OCI-LY7 (cell line): ENCODE measurements around the gene VPS13D. TPM values are rescaled to one million over a fixed set of nuclear protein-coding genes. Genes with fewer than 3 reads are reported as not detected.

ENCODE experiments used
- BruUV-seq: library from RNA; stranded (reverse); fragments of 400-500 nt; replicated peaks from 2 replicates; lab custom pipeline; 2021; lab: Mats Ljungman, UMichigan
- CTCF ChIA-PET: fragments of 300-600 bp; sonication (Branson Sonifier 250); formaldehyde crosslinking; loops from one replicate; lab custom pipeline; 2022; ENCODE audit warnings: antibody characterized with exemption; ENCODE audit not compliant: unreplicated experiment; lab: Charles Lee
- POLR2A ChIA-PET: fragments of 300-600 bp; sonication (Branson Sonifier 250); formaldehyde crosslinking; loops from one replicate; lab custom pipeline; 2022; ENCODE audit warnings: antibody characterized with exemption; lab: Charles Lee
- DNase-seq: peaks from one replicate; pipeline ENCODE4 v3.0.0-alpha.2; 2015; ENCODE audit warnings: low spot score
- H2AFZ ChIP-seq: fragments of 200-600 bp; sonication (generic), shearing (Covaris generic); 2 replicates; pipeline ENCODE4 v1.6.1; 2014; ENCODE audit warnings: mild to moderate bottlenecking, antibody characterized with exemption, low read length, moderate library complexity
- H3K27ac ChIP-seq: fragments of 200-600 bp; sonication (generic); 2 replicates; pipeline ENCODE4 v1.5.1; 2014; ENCODE audit warnings: mixed run types, low read depth, mild to moderate bottlenecking, moderate library complexity, low read length, inconsistent platforms; ENCODE audit not compliant: poor library complexity, severe bottlenecking
- H3K36me3 ChIP-seq: fragments of 200-600 bp; sonication (generic); 2 replicates; pipeline ENCODE4 v1.6.1; 2014; ENCODE audit warnings: mild to moderate bottlenecking, antibody characterized with exemption, low read length, moderate library complexity, mixed read lengths; ENCODE audit not compliant: insufficient read depth
- H3K4me1 ChIP-seq: fragments of 200-600 bp; sonication (generic); 2 replicates; pipeline ENCODE4 v1.5.1; 2014; ENCODE audit warnings: mild to moderate bottlenecking, low read length; ENCODE audit not compliant: insufficient read depth, poor library complexity, severe bottlenecking
- H3K4me2 ChIP-seq: fragments of 200-600 bp; sonication (generic); 2 replicates; pipeline ENCODE4 v1.6.1; 2014; ENCODE audit warnings: mild to moderate bottlenecking, low read length
- H3K4me3 ChIP-seq: fragments of 200-600 bp; sonication (generic); 2 replicates; pipeline ENCODE4 v1.5.1; 2014; ENCODE audit warnings: mild to moderate bottlenecking, low read depth, low read length; ENCODE audit not compliant: poor library complexity, severe bottlenecking
- H3K79me2 ChIP-seq: fragments of 200-600 bp; sonication (generic); 2 replicates; pipeline ENCODE4 v1.6.1; 2016; ENCODE audit warnings: low read depth, mild to moderate bottlenecking, low read length, moderate library complexity, mixed read lengths; ENCODE audit not compliant: insufficient read depth
- H3K9me2 ChIP-seq: fragments of 200-600 bp; sonication (generic); 2 replicates; pipeline ENCODE4 v1.6.1; 2016; ENCODE audit warnings: mild to moderate bottlenecking, low read length, mixed read lengths; ENCODE audit not compliant: insufficient read depth
- H3K9me3 ChIP-seq: fragments of 200-600 bp; sonication (generic); 2 replicates; pipeline ENCODE4 v1.6.1; 2014; ENCODE audit warnings: mild to moderate bottlenecking, mixed run types, low read length, mixed read lengths
- H4K20me1 ChIP-seq: fragments of 200-600 bp; sonication (generic); 2 replicates; pipeline ENCODE4 v1.6.1; 2014; ENCODE audit warnings: mild to moderate bottlenecking, antibody characterized with exemption, low read length, moderate library complexity, mixed read lengths; ENCODE audit not compliant: insufficient read depth
- EZH2phosphoT487 ChIP-seq: fragments of 200-600 bp; sonication (generic); IDR thresholded peaks from 2 replicates; pipeline ENCODE4 v1.6.1; 2018; ENCODE audit warnings: low read depth, borderline replicate concordance, mild to moderate bottlenecking, mixed run types, antibody characterized with exemption, low read length, moderate library complexity, mixed read lengths
- intact Hi-C: fragments of 100-400 bp; cut with micrococcal nuclease; formaldehyde crosslinking; loops from one replicate; pipeline ENCODE4 v1.10.0; 2022; ENCODE audit not compliant: unreplicated experiment
- total RNA-seq, 2 experiments: library from RNA; depleted of rRNA in 1 of 2; stranded (reverse); fragments of >200 nt in 1 of 2; shearing (Covaris generic) in 1 of 2; gene quantifications; 2 replicates each; pipeline ENCODE4 v1.2.3, GENCODE V29; 2014 to 2022
- TF ChIP-seq, protein P1 (sequence below): fragments of 200-600 bp; sonication (generic); conservative IDR thresholded peaks from 2 replicates; pipeline ENCODE4 v1.5.1; 2014; ENCODE audit warnings: mild to moderate bottlenecking, antibody characterized with exemption, low read length, moderate library complexity, mixed read lengths

VPS13D gene
- total RNA-seq, 2 experiments from 2014 or later: 23.9 to 39.2 TPM

DNA sequence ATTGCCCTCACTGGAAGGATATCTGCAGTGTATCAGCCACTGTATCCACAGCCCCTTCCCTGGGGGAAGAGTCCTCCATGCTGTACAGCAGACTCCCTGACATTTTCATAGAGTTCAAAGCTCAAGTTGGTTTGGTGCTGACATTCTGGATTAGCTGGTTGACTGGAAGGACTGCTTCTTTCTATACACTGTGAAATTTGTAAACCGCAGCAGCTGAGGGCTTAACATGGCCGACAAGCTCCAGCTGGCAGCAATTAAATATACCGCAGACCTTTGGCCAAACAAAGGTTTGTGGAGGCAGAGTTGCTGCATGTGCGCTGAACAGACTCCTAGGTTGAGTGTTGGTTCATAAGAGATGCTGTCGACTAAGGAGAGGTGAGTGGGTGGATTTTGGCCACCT, 261.8 kb downstream of the VPS13D start:
- DNase-seq: no peak
- intact Hi-C loops: no loop called here

GRCh38 chr1:12495725-12496124, 265.9 kb downstream of the VPS13D start:
- no peak overlapping the region for H3K4me3 ChIP-seq
- no peaks in the 10 kb centered on the region for H3K9me2 ChIP-seq
- H3K4me1 ChIP-seq: no peaks in the 10 kb centered on the region
- no peak overlapping the region for H3K4me2 ChIP-seq
- TF ChIP-seq, protein P1, sequence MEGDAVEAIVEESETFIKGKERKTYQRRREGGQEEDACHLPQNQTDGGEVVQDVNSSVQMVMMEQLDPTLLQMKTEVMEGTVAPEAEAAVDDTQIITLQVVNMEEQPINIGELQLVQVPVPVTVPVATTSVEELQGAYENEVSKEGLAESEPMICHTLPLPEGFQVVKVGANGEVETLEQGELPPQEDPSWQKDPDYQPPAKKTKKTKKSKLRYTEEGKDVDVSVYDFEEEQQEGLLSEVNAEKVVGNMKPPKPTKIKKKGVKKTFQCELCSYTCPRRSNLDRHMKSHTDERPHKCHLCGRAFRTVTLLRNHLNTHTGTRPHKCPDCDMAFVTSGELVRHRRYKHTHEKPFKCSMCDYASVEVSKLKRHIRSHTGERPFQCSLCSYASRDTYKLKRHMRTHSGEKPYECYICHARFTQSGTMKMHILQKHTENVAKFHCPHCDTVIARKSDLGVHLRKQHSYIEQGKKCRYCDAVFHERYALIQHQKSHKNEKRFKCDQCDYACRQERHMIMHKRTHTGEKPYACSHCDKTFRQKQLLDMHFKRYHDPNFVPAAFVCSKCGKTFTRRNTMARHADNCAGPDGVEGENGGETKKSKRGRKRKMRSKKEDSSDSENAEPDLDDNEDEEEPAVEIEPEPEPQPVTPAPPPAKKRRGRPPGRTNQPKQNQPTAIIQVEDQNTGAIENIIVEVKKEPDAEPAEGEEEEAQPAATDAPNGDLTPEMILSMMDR: no peak
- no peak for TF ChIP-seq EZH2phosphoT487
- ChIA-PET CTCF (no interaction called here), POLR2A (no interaction called here)
- no peaks in the 10 kb centered on the region for H3K79me2 ChIP-seq
- no peak overlapping the region for H3K27ac ChIP-seq
- DNase-seq: no peak
- H3K36me3 ChIP-seq: 0 out of 2 replicates have a peak, but pooled peaks cover 3% of the 10 kb centered on the region
- no peaks in the 10 kb centered on the region for H3K9me3 ChIP-seq
- intact Hi-C loops: no loop called here
- no TSS peak for BruUV-seq
- H2AFZ ChIP-seq: no peak overlapping the region
- 0 out of 2 replicates have a peak, but pooled peaks cover 4% of the 10 kb centered on the region for H4K20me1 ChIP-seq

More for the DNA sequence above, 261.8 kb downstream of the VPS13D start:
- TF ChIP-seq, protein P1: no peak
- TF ChIP-seq EZH2phosphoT487: no peak
- Histone ChIP-seq H3K79me2 (no peaks in the 10 kb centered on the region), H3K9me3 (no peaks in the 10 kb centered on the region), H3K4me1 (peaks cover 2% of the 10 kb centered on the region), H3K27ac (no peak overlapping the region), H4K20me1 (0 out of 2 replicates have a peak, but pooled peaks cover 4% of the 10 kb centered on the region), H2AFZ (no peak overlapping the region), H3K4me3 (no peak overlapping the region), H3K9me2 (no peaks in the 10 kb centered on the region), H3K4me2 (no peak overlapping the region), H3K36me3 (no peaks in the 10 kb centered on the region)
- CTCF ChIA-PET: no interaction called here
- BruUV-seq: no TSS peak
- POLR2A ChIA-PET: no interaction called here

- no peak for DNase-seq
- H3K9me2 ChIP-seq: no peaks in the 10 kb centered on the region
- ChIA-PET POLR2A (no interaction called here), CTCF (no interaction called here)
- no peak overlapping the region for H3K4me3 ChIP-seq
- TF ChIP-seq, protein P1: no peak
- TF ChIP-seq EZH2phosphoT487: no peak
- H3K9me3 ChIP-seq: no peaks in the 10 kb centered on the region
- no peaks in the 10 kb centered on the region for H3K79me2 ChIP-seq
- no peak overlapping the region for H2AFZ ChIP-seq
- H3K4me1 ChIP-seq: no peaks in the 10 kb centered on the region
- H3K27ac ChIP-seq: no peak overlapping the region
- 0 out of 2 replicates have a peak, but pooled peaks cover 3% of the 10 kb centered on the region for H3K36me3 ChIP-seq
- no peak overlapping the region for H3K4me2 ChIP-seq
- BruUV-seq: no TSS peak
- 0 out of 2 replicates have a peak, but pooled peaks cover 4% of the 10 kb centered on the region for H4K20me1 ChIP-seq
- intact Hi-C loops: no loop called here
These were observed 266.5 kb downstream of the VPS13D start for GRCh38 chr1:12496154-12496961.
